Activated CD8-positive, alpha-beta T cell treated with anti-CD3 and anti-CD28 coated beads for 36 hours (primary cell): ENCODE measurements around the gene ALKBH4. TPM values are rescaled to one million over a fixed set of nuclear protein-coding genes. Genes with fewer than 3 reads are reported as not detected.
A peak's percentile ranks its signal among the peaks of the same experiment; 100 is the strongest.
"Not testable (repeated sequence)": the region's sequence is repeated elsewhere in the genome, so short reads cannot be mapped to it uniquely, and the experiment has no call there.

Experiments used
- ATAC-seq: fragments of 200-7000 bp; cut with Tn5 transposase; one replicate; pipeline ENCODE4 v1.10.0; 2021; ENCODE audit warnings: mild to moderate bottlenecking, moderate library complexity
- CTCF ChIA-PET: fragments of 350-600 bp; sonication (Branson Sonifier 250); formaldehyde crosslinking; loops from one replicate; lab custom pipeline; 2021; ENCODE audit warnings: antibody characterized with exemption; lab: Charles Lee
- POLR2A ChIA-PET: fragments of 350-600 bp; sonication (Branson Sonifier 250); formaldehyde crosslinking; loops from one replicate; lab custom pipeline; 2021; ENCODE audit warnings: antibody characterized with exemption; lab: Charles Lee
- DNase-seq: peaks from one replicate; pipeline ENCODE4 v3.0.0-alpha.2; 2020
- H3K27ac Mint-ChIP-seq: one replicate; pipeline ENCODE4 v1.8.0; 2021; ENCODE audit warnings: mild to moderate bottlenecking, mixed read lengths
- H3K27me3 Mint-ChIP-seq: one replicate; pipeline ENCODE4 v1.8.0; 2021; ENCODE audit warnings: mixed read lengths
- H3K36me3 Mint-ChIP-seq: one replicate; pipeline ENCODE4 v1.8.0; 2021; ENCODE audit warnings: low read depth, mixed read lengths
- H3K4me1 Mint-ChIP-seq: one replicate; pipeline ENCODE4 v1.8.0; 2021; ENCODE audit warnings: low read depth, mixed read lengths
- H3K4me3 Mint-ChIP-seq: one replicate; pipeline ENCODE4 v1.8.0; 2021; ENCODE audit warnings: mild to moderate bottlenecking, moderate library complexity, mixed read lengths
- H3K9me3 Mint-ChIP-seq: one replicate; pipeline ENCODE4 v1.8.0; 2021; ENCODE audit warnings: mixed read lengths
- intact Hi-C: fragments of 100-400 bp; cut with micrococcal nuclease; formaldehyde crosslinking; loops from one replicate; pipeline ENCODE4 v1.10.0; 2022
- total RNA-seq, 2 experiments: library from RNA; stranded (reverse); gene quantifications; one replicate each; pipeline ENCODE4 v1.2.3, GENCODE V29; 2021
- TF ChIP-seq, protein P1 (sequence below): fragments of 200-600 bp; IDR thresholded peaks from one replicate; pipeline ENCODE4 v1.8.0; 2022; ENCODE audit warnings: antibody characterized with exemption, mild to moderate bottlenecking

Gene ALKBH4, protein sequence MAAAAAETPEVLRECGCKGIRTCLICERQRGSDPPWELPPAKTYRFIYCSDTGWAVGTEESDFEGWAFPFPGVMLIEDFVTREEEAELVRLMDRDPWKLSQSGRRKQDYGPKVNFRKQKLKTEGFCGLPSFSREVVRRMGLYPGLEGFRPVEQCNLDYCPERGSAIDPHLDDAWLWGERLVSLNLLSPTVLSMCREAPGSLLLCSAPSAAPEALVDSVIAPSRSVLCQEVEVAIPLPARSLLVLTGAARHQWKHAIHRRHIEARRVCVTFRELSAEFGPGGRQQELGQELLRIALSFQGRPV
- total RNA-seq: 1 to 10 TPM; 6.0 to 6.9 TPM

- intact Hi-C loops: loop anchor here (5.0 kb wide), 1 partner anchor 52 kb away; no protein-coding TSS in a partner anchor
- peak; percentile 95 for ATAC-seq
- H3K4me1 Mint-ChIP-seq: peaks cover 30% of the 10 kb centered on the region
- peak within 1 kb of the TSS; percentile 94 for H3K4me3 Mint-ChIP-seq
- TF ChIP-seq, protein P1, sequence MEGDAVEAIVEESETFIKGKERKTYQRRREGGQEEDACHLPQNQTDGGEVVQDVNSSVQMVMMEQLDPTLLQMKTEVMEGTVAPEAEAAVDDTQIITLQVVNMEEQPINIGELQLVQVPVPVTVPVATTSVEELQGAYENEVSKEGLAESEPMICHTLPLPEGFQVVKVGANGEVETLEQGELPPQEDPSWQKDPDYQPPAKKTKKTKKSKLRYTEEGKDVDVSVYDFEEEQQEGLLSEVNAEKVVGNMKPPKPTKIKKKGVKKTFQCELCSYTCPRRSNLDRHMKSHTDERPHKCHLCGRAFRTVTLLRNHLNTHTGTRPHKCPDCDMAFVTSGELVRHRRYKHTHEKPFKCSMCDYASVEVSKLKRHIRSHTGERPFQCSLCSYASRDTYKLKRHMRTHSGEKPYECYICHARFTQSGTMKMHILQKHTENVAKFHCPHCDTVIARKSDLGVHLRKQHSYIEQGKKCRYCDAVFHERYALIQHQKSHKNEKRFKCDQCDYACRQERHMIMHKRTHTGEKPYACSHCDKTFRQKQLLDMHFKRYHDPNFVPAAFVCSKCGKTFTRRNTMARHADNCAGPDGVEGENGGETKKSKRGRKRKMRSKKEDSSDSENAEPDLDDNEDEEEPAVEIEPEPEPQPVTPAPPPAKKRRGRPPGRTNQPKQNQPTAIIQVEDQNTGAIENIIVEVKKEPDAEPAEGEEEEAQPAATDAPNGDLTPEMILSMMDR: peak; percentile 10
- H3K27ac Mint-ChIP-seq: peak within 1 kb of the TSS; percentile 86
- DNase-seq: peak; percentile 97
- POLR2A ChIA-PET: interaction anchor here (0.8 to 3.5 kb wide), 8 partner anchors 9 to 177 kb away, joined by 3 to 17 read pairs (median 4); partner anchors contain the start of gene PRKRIP1
- peaks cover 4% of the 10 kb centered on the region for H3K36me3 Mint-ChIP-seq
- CTCF ChIA-PET: interaction anchor here (0.6 to 2.1 kb wide), 7 partner anchors 21 to 69 kb away, joined by 3 to 8 read pairs (median 3); partner anchors contain the start of gene PRKRIP1
- no peaks in the 10 kb centered on the region for H3K27me3 Mint-ChIP-seq
- no peaks in the 10 kb centered on the region for H3K9me3 Mint-ChIP-seq
These were observed at the start of gene ALKBH4, which contains the start of gene LRWD1 for GRCh38 chr7:102464577-102465280. Gene ALKBH4 (minus strand): TSS chr7:102464863. CDS start chr7:102464836, 27 bp downstream. Gene LRWD1 (plus strand): TSS chr7:102464984. CDS start chr7:102465081, 97 bp downstream.

DNA sequence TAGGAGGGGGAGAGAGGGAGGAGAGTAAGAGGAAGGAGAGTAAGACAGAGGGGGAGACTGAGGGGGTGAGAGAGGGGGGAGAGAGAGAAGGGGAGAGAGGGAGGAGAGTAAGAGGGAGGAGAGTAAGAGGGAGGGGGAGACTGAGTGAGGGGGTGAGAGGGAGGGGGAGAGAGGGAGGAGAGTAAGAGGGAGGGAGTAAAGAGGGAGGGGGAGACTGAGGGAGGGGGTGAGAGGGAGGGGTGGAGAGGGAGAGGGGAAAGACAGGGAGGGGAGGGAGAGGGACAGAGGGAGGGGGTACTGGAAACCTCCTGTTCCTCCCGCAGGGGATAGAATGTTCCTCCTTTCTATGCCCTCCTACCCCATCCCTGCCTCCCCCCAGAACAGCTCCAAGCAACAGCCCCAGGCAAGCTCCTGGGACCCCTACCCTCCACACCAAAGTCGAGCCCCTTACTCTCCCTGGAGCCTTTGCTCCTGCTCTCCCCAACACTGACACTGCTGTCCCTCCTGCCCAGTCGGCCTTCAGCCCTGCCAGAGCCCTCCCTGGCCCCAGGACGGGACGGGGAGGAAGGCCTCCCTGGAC lies 48.1 kb upstream of the ALKBH4 start:
- ATAC-seq, H3K27ac Mint-ChIP-seq, POLR2A ChIA-PET, H3K4me1 Mint-ChIP-seq, H3K4me3 Mint-ChIP-seq, H3K9me3 Mint-ChIP-seq, CTCF ChIA-PET, intact Hi-C loops, H3K27me3 Mint-ChIP-seq, H3K36me3 Mint-ChIP-seq: not testable (repeated sequence)
- DNase-seq: peak; percentile 14

- H3K4me1 Mint-ChIP-seq, POLR2A ChIA-PET: not testable (repeated sequence)
These were observed 47.3 kb upstream of the ALKBH4 start for GRCh38 chr7:102511860-102512522.

GRCh38 chr7:102510575-102510974 lies 45.9 kb upstream of the ALKBH4 start:
- intact Hi-C loops, H3K36me3 Mint-ChIP-seq, POLR2A ChIA-PET, H3K4me3 Mint-ChIP-seq, H3K4me1 Mint-ChIP-seq, H3K27me3 Mint-ChIP-seq, H3K9me3 Mint-ChIP-seq, CTCF ChIA-PET, H3K27ac Mint-ChIP-seq, ATAC-seq: not testable (repeated sequence)
- peak; percentile 2 for DNase-seq

More at GRCh38 chr7:102511860-102512522, 47.3 kb upstream of the ALKBH4 start:
- intact Hi-C loops, H3K4me3 Mint-ChIP-seq, H3K36me3 Mint-ChIP-seq, H3K27me3 Mint-ChIP-seq, H3K27ac Mint-ChIP-seq, H3K9me3 Mint-ChIP-seq, DNase-seq, CTCF ChIA-PET: not testable (repeated sequence)
- peak; percentile 75 for ATAC-seq

GRCh38 chr7:102507410-102508088 lies 42.9 kb upstream of the ALKBH4 start:
- POLR2A ChIA-PET, intact Hi-C loops, H3K4me3 Mint-ChIP-seq, H3K36me3 Mint-ChIP-seq, H3K4me1 Mint-ChIP-seq, ATAC-seq, H3K27me3 Mint-ChIP-seq, H3K27ac Mint-ChIP-seq, CTCF ChIA-PET, H3K9me3 Mint-ChIP-seq: not testable (repeated sequence)
- DNase-seq: peak; percentile 6

DNA sequence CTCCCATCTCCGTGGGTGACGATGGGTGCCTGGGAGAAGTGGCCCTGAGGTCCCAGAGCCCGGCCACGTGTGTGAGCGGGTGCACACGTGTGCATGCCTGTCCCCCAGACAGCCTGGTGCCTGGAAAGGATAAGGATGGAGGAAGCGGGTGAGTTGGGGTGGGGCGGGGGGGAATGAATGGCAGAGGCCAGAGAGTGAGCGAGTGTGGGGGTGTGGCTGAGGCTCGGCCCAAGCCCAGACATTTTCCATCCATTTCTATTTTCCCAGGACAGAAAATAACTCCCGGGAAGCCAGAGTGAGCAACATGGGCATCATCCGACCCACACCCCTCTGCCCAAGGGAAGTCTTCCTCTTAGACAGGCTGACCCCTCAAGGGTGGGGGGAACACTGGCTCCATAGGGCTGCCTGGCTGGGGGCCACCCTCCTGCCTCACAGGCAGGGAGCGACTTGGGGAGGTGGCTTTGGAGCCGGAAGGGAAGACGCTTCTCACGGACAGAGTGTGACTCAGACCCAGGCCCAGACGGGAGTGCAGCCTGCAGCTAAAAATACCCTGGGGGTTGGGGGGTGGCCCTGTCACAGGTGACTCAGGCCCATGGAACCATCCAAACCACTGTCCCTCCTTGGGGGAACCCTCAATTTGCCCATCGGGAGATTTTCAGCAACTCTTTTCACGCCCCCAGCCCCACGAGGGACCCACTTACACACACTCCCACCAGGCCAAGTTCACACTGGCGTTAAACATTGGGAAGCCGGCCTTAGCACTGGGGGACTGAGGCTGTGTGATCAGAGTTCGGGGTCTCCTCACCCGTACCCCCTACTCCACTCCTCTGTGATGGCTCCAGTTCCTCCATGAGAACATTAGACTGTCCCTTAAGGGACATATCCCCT lies 40.9 kb upstream of the ALKBH4 start:
- peak; percentile 1 for DNase-seq
- POLR2A ChIA-PET, H3K4me1 Mint-ChIP-seq, CTCF ChIA-PET, H3K27me3 Mint-ChIP-seq, intact Hi-C loops, H3K36me3 Mint-ChIP-seq, ATAC-seq, H3K4me3 Mint-ChIP-seq, H3K9me3 Mint-ChIP-seq, H3K27ac Mint-ChIP-seq: not testable (repeated sequence)

DNA sequence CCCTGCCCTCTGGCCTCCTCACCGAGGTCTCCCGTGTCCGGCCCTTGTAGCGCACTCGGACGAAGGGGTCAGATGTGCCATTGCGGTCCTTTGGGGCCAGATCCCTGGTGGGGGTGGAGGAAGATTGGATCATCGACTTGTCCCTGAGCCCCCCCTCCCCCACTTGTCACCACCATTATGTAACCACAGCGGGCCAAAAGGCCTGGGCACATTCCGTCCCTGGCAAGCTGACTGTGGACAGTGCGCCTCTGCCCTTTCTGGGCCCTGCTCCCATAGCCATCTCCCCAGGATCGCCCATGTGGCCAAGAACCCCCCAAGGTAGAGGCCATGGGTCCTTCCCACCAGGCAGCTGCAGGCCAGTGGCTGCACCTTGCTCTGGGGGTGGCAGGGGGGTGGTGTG lies 38.5 kb upstream of the ALKBH4 start:
- H3K9me3 Mint-ChIP-seq, intact Hi-C loops, H3K27ac Mint-ChIP-seq, H3K36me3 Mint-ChIP-seq, ATAC-seq, H3K27me3 Mint-ChIP-seq, H3K4me3 Mint-ChIP-seq, DNase-seq, H3K4me1 Mint-ChIP-seq, POLR2A ChIA-PET, CTCF ChIA-PET: not testable (repeated sequence)

DNA sequence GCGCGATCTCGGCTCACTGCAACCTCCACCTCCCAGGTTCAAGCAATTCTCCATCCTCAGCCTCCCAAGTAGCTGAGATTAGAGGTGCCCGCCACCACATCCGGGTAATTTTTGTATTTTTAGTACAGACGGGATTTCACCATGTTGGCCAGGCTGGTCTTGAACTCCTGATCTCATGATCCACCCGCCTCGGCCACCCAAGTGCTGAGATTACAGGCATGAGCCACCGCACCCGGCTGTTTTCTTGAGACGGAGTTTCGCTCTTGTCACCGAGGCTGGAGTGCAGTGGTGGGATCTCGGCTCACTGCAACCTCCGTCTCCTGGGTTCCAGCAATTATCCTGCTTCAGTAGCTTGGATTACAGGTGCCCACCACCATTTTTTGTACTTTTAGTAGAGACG lies 33.7 kb upstream of the ALKBH4 start:
- POLR2A ChIA-PET, CTCF ChIA-PET, H3K27me3 Mint-ChIP-seq: not testable (repeated sequence)

DNA sequence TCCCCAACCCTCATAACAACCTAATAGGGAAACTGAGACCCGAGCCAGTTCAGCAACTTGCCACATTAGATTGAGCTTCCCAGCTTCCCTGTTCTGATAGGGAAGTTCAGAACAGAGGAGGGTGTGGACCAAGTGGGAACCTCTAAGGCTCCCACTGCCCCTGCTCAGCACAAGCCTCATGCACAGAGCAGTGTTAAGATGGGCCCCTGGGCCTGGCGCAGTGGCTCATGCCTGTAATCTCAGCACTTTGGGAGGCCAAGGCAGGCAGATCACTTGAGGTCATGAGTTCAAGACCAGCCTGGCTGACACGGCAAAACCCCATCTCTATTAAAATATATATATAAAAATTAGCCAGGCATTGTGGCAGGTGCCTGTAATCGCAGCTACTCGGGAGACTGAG lies 32.6 kb upstream of the ALKBH4 start:
- DNase-seq, ATAC-seq, POLR2A ChIA-PET, H3K27ac Mint-ChIP-seq, H3K9me3 Mint-ChIP-seq, H3K4me1 Mint-ChIP-seq, intact Hi-C loops, H3K36me3 Mint-ChIP-seq, CTCF ChIA-PET, H3K27me3 Mint-ChIP-seq, H3K4me3 Mint-ChIP-seq: not testable (repeated sequence)

More for the DNA sequence above, 33.7 kb upstream of the ALKBH4 start:
- ATAC-seq, H3K4me3 Mint-ChIP-seq, H3K36me3 Mint-ChIP-seq, intact Hi-C loops, H3K4me1 Mint-ChIP-seq, H3K27ac Mint-ChIP-seq, H3K9me3 Mint-ChIP-seq, DNase-seq: not testable (repeated sequence)
